Endothelial cell of umbilical vein (primary cell): Measurements from ENCODE around the gene ABTB1.

Source experiments
- POLR2A ChIP-seq: IDR thresholded peaks from 2 replicates; pipeline ENCODE4 v1.6.1; 2012; ENCODE audit warnings: low read depth, mild to moderate bottlenecking, control low read depth, low read length
- POLR2AphosphoS5 ChIP-seq: IDR thresholded peaks from 2 replicates; pipeline ENCODE4 v1.6.1; 2012; ENCODE audit warnings: low read depth, mild to moderate bottlenecking, control low read depth, low read length, moderate library complexity; ENCODE audit not compliant: insufficient read depth
- TF ChIP-seq, protein P1 (sequence below), 2 donors: IDR thresholded peaks; 1 replicate in 1 of 2; 2 replicates in 1 of 2; pipeline ENCODE4 v1.5.1; 2011; ENCODE audit warnings: low read length in 2 of 2, mild to moderate bottlenecking in 2 of 2, moderate library complexity in 2 of 2, control low read depth in 1 of 2, inconsistent platforms in 1 of 2, low read depth in 1 of 2; ENCODE audit not compliant: insufficient read depth in 1 of 2; ENCODE audit errors: extremely low read depth in 1 of 2

DNA sequence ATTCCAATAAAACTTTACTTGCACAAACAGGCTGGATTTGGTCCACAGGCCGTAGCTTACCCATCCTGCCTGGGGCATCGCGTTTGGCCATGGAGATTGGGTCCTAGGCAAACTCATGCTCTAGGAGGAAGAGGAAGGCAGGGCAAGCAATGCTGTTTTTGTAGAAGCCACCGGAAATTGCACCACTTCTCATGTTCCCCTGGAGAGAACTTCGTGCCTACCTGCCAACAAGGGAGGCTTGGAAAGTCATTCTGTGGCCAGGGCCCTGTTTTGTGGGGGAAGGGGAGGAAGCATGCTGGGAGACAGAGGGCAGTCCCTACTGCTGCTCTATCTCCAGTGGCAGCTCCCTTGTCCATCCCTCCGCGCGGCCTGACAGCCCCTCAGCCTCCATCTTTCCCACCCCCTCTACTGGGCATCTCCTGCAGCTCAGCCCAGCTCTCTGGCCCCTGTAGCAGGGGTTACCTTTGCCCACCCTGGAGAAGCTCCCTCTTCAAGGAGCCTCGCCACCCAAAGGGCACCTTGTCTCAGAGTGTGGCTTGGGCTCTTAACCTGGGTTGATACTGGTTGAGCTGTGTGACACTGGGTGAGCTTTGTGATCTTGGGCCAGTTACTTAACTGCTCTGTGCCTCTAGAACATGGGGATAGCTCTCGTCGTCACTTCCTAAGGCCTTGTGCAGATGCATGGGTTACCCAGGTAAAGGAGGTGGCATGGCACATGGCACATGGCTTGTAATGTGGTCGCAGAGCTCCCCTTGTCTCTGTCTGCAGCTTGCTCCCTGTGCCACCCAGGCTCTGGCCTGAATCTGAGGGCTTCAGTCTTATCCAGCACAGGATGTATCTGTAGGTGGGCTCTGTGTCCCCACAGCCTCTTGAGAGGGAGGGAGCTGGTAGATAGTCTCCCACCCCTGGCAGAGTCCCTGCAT lies 6.1 kb downstream of the ABTB1 start:
- TF ChIP-seq POLR2A (no peak), POLR2AphosphoS5 (no peak)
- TF ChIP-seq, protein P1, sequence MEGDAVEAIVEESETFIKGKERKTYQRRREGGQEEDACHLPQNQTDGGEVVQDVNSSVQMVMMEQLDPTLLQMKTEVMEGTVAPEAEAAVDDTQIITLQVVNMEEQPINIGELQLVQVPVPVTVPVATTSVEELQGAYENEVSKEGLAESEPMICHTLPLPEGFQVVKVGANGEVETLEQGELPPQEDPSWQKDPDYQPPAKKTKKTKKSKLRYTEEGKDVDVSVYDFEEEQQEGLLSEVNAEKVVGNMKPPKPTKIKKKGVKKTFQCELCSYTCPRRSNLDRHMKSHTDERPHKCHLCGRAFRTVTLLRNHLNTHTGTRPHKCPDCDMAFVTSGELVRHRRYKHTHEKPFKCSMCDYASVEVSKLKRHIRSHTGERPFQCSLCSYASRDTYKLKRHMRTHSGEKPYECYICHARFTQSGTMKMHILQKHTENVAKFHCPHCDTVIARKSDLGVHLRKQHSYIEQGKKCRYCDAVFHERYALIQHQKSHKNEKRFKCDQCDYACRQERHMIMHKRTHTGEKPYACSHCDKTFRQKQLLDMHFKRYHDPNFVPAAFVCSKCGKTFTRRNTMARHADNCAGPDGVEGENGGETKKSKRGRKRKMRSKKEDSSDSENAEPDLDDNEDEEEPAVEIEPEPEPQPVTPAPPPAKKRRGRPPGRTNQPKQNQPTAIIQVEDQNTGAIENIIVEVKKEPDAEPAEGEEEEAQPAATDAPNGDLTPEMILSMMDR (IDR thresholded peaks at IDR 0.05; ENCODE audit: extremely low read depth in 1 of 2, insufficient read depth in 1 of 2, low read depth in 1 of 2, low read length in 2 of 2) = no peak
